Stimulated activated CD4-positive, alpha-beta T cell treated with anti-CD3 and anti-CD28 coated beads, Interleukin-1b, Interleukin-23, amount 100 ng/mL, for 24 hours (primary cell): ENCODE measurements around the gene SPATA13.

Experiments used
- DNase-seq, 4 experiments: peaks; one replicate each; pipeline ENCODE4 v3.0.0-alpha.2; 2020; ENCODE audit warnings: low read depth in 4 of 4, low spot score in 1 of 4

The SPATA13 gene

GRCh38 chr13:24353736-24354135, 193.2 kb downstream of the SPATA13 start:
- no peak for DNase-seq

DNA sequence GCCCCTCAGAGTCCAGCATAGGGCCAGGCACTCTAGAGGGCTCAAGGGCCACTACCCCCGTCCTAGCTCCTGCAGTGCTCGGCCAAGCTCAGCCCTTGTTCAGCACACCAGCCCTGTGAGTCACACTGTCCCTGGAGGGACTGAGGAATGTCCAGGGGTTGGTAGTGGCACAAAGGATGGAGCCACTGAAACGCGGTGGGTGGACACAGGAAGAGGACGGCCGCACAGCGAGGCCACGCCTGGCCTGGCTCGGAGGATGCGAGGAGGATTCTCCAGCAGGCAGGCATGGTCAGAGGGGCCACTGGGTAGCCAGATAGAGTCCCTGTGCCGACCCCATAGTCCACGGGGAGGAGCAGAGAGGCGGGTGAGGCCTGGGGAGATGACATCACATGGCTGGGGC, 194.6 kb downstream of the SPATA13 start:
- DNase-seq, result no peak

GRCh38 chr13:24356270-24356669, 195.8 kb downstream of the SPATA13 start:
- DNase-seq, result no peak
